GM12864 (cell line): ENCODE results near the gene PTPRD.

Experiments used
- DNase-seq: peaks from one replicate; pipeline ENCODE4 v3.0.0-alpha.2; 2011; ENCODE audit warnings: low read depth
- H3K4me3 ChIP-seq: 2 replicates; pipeline ENCODE4 v1.5.1; 2011; ENCODE audit warnings: mild to moderate bottlenecking, low read depth, low read length, control low read depth
- TF ChIP-seq, protein P1 (sequence below): IDR thresholded peaks from 2 replicates; pipeline ENCODE4 v1.5.1; 2011; ENCODE audit warnings: low read depth, mild to moderate bottlenecking, moderate library complexity, low read length, control low read depth, inconsistent platforms; ENCODE audit errors: missing control alignments

Gene PTPRD

DNA sequence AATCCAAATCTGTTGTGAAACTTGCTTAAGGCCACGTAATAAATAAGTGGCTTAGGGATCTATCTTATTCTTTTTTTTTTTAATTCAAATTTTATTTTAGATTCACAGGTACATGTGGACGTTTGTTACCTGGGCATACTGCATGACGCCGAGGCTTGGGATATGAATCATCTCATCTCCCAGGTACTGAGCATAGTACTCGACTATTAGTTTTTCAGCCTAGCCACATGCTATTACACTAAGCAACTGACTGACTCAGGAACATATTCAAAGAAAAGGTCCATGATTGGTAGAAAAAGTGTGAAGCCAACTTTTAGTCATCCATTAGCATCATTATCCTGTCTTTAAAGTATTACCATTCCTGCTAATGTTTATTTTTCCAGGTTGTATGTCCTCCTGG is 1709.7 kb downstream of the PTPRD start:
- TF ChIP-seq, protein P1, sequence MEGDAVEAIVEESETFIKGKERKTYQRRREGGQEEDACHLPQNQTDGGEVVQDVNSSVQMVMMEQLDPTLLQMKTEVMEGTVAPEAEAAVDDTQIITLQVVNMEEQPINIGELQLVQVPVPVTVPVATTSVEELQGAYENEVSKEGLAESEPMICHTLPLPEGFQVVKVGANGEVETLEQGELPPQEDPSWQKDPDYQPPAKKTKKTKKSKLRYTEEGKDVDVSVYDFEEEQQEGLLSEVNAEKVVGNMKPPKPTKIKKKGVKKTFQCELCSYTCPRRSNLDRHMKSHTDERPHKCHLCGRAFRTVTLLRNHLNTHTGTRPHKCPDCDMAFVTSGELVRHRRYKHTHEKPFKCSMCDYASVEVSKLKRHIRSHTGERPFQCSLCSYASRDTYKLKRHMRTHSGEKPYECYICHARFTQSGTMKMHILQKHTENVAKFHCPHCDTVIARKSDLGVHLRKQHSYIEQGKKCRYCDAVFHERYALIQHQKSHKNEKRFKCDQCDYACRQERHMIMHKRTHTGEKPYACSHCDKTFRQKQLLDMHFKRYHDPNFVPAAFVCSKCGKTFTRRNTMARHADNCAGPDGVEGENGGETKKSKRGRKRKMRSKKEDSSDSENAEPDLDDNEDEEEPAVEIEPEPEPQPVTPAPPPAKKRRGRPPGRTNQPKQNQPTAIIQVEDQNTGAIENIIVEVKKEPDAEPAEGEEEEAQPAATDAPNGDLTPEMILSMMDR, result no peak

DNA sequence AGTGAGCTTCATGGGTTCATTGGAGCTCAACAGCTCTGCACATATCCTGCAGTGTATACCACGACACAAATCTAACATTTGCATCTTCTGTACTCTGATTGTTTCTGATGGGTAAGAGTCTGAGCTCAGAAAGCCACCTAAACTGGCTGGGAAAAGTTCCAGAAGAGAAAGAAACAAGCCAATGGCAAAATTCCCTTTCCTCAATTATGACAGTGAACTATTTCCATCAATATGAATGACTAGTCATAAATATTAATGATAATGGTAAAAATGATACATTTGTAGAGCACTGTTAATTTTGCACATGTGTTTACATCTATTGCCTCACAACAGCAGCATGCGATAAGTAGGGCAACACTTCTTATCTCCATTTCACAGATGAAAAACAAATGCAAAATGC is 1711.7 kb downstream of the PTPRD start:
- H3K4me3 ChIP-seq, result no peak overlapping the region
- no peak for DNase-seq
- TF ChIP-seq, protein P1, result no peak

More for the DNA sequence above, 1709.7 kb downstream of the PTPRD start:
- no peak overlapping the region for H3K4me3 ChIP-seq
- no peak for DNase-seq

DNA sequence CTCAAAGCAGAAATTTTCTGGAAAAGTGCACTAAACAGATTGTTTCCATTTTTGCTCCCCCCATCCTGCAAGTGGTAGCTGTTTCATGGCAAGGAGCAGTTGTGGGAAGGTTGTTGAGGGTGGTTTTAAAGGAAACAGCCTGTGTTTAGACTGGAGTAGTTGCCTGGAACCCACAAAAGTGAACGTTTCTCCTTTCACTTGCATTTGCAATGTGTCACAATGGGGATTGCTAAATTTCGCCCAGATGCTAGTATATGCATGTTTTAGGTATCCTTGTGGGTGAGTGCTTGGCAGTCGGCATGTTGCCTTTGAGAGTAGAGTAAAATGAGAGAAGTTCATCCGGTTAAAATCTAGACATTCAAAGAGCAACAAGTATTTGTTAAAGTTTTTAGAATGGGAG is 1713.3 kb downstream of the PTPRD start:
- TF ChIP-seq, protein P1, result no peak
- no peak overlapping the region for H3K4me3 ChIP-seq
- DNase-seq, result no peak

DNA sequence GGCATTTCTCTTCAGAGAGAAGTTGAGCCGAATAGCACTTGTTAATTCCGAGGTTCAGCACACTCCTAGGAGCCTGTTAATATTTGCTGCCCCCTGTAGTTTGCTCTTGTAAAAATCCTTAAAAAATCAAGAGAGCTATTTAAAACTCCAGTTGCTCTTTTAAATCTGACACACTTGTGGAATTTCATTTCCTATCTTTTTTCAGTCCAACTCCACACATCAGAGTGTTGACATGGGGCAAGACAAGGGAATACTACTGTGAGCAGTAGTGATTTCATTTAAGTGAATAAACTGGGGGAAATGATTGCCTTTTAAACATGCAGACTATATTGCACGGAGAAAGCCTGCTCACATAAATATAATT is 1717.0 kb downstream of the PTPRD start:
- no peak for DNase-seq
- TF ChIP-seq, protein P1, result peak; percentile 27
- H3K4me3 ChIP-seq, result no peak overlapping the region

DNA sequence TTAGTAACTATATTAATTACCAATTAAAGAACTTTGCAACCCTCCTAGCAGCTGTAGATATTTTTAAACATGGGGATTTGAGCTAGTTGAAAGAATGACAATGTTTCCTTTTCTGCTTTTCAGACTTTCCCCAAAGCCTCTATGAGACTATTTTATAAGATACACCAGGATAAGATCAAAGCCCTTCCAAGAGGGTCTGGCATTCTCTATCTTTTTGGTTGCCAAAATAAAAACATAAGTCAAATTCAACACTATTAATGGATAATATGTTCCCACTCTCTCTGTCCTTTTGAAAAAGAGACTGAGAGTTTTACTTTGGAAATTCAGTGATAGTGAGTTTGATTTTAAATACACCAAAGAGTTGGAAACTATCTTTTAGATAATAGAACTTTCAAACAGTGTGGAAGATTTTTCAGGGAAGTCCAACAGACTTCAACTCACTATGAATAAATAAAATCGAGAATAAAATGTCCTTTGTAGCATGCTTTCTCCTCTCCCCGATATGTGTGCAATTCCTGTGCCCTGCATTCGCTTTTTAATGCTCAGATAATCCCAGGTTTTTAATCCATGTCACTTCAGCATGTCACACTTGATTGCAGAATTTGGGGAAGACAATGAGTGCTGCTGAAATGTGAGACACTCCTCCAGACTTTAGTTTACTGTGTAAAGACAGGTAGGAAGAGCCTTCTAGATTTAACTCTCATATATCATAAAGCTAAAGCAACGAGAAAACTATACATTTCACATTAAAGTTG is 1717.5 kb downstream of the PTPRD start:
- no peak for DNase-seq
- TF ChIP-seq, protein P1, result no peak
- H3K4me3 ChIP-seq, result no peak overlapping the region

DNA sequence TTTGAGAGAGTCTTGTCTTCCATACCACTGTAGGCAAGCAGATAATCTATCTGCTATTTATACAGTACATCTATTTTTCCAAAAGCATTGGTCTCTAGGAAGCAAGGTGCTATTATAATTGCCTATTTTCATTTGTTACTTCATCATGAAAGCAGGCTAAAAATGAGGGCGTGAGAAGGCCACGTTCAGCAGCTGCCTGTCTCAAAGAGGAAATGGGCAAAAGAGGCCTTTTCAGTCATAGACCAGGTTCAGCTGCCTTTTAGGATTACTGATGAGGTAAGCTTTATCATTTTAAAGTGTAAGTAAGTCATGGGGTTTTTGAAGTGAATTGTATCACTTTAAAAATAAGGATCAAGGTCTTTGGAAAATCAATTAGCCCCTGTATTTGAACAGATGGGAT is 1722.1 kb downstream of the PTPRD start:
- no peak overlapping the region for H3K4me3 ChIP-seq
- TF ChIP-seq, protein P1, result no peak
- DNase-seq, result no peak

DNA sequence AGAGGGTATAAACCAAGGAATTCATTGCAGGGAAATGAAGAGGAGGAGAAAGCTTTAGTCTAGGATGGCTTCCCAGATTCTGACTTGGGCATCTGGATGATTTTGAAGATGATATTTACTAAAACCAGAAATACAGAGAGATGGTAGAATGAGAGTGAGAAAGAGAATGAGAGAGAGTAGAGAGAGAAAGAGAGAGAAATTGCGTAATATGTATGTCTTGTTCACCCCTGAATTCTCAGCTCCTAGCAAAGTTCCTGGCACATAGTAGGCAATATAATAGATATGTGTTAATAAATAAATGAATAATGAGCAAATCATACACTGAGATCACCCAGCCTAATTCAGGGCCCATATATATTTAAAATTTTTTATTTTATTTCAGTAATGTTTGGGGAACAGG is 1723.7 kb downstream of the PTPRD start:
- no peak overlapping the region for H3K4me3 ChIP-seq
- TF ChIP-seq, protein P1, result no peak
- DNase-seq, result no peak
